OCI-LY7 (cell line): ENCODE results near the gene XCL1.

Experiments
- CTCF ChIP-seq: fragments of 200-600 bp; sonication (generic); conservative IDR thresholded peaks from 2 replicates; pipeline ENCODE4 v1.5.1; 2014; ENCODE audit warnings: mild to moderate bottlenecking, antibody characterized with exemption, low read length, moderate library complexity, mixed read lengths
- EZH2phosphoT487 ChIP-seq: fragments of 200-600 bp; sonication (generic); IDR thresholded peaks from 2 replicates; pipeline ENCODE4 v1.6.1; 2018; ENCODE audit warnings: low read depth, borderline replicate concordance, mild to moderate bottlenecking, mixed run types, antibody characterized with exemption, low read length, moderate library complexity, mixed read lengths

GRCh38 chr1:168561989-168562388, 14.4 kb upstream of the XCL1 start:
- TF ChIP-seq CTCF (no peak), EZH2phosphoT487 (no peak)
